HG03520 (cell line): ENCODE measurements around the gene ADCY7.
A peak's percentile ranks its signal among the peaks of the same experiment; 100 is the strongest.
"Not testable (repeated sequence)": the region's sequence is repeated elsewhere in the genome, so short reads cannot be mapped to it uniquely, and the experiment has no call there.

Experiments used
- ATAC-seq: cut with Tn5 transposase; IDR thresholded peaks from one replicate; pipeline ENCODE4 v1.9.1; 2021; ENCODE audit warnings: mild to moderate bottlenecking, moderate library complexity; ENCODE audit not compliant: unreplicated experiment

Gene ADCY7

DNA sequence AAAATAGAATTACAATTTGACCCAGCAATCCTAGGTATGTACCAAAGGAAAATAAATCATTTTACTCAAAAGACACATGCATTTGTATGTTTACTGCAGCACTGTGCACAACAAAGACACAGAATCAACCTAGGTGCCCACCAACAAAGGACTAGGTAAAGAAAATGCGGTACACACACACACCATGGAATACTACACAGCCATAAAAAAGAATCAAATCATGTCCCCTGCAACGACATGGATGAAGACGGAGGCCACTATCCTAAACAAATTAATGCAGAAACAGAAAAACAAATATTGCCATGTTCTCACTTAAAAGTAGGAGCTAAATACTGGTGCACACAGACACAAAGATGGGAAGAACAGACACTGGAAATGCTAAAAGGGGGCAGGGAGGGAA, 66.2 kb downstream of the ADCY7 start:
- ATAC-seq = no peak

GRCh38 chr16:50334106-50334975, 68.0 kb downstream of the ADCY7 start:
- no peak for ATAC-seq

DNA sequence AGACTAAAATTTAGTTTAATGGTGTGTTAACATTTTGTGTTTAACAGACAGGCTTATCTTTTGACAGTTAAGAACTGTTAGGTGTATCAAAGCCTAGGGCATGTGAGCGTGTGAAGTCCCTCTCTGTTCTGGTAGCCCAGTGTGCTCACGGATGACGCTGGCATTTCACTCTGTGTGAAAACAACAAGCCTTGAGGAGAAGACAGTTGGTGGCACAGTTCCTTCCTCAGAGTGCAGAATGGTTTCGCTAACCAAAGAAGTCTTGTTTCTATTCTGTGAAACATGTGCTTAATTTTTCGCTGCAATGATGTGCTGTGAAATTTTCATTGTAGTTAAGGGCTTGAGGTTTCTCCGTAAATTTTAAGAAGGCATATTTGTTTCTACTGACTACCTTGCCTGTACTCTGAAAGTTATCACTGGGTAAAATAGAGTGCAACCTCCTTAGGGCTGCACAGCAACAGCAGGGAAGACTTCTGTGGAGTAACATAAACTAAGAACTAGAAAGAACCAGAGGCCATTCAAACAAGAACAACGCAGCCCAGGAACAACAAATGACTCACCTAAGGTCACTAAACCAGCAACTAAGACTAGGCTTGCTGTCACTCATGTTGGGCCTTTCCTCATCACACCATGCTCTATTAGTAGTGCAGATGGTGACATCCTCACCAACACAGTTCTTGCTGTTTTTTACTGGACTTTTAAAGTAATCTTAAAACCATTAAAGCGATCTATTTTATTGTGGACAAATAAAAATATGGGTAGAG, 69.0 kb downstream of the ADCY7 start:
- ATAC-seq = peak; percentile 64

DNA sequence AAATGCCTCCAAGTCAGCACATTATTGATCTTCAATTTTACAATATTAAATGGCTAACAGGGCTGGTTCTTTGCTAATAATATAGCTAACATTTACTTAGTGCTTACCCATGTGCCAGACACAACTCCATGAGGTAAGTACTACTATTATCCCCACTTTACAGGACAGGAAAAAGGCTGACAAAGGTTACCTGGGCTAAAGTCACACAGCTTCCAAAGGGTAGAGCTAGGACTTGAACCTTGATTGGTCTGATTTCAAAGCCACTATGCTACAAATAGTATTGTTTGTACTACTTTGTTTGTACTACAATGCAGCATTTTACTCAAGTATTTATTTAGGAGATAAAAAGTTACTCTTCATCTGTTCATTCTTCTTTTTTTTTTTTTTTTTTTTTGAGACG, 70.5 kb downstream of the ADCY7 start:
- ATAC-seq = no peak

- ATAC-seq = no peak
Observed at GRCh38 chr16:50338371-50339231, 72.2 kb downstream of the ADCY7 start.

DNA sequence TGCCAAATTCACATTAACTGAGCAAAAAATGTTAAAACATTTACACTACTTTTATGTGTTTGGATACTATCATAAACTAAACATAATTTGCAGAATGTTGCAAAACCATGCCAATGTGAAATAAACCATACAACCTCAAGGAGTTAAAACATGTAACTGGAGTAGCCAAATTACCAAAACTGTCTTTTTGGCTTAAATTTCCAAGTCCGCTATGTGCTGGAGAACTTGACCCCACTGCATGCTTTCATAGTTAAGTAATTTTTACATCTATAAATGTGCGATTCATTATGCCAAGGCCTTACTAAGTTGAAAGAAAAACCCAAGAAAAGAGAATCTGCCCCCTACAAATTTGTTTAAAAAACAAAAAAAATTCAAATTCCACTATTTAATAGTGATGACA, 74.2 kb downstream of the ADCY7 start:
- ATAC-seq = no peak

DNA sequence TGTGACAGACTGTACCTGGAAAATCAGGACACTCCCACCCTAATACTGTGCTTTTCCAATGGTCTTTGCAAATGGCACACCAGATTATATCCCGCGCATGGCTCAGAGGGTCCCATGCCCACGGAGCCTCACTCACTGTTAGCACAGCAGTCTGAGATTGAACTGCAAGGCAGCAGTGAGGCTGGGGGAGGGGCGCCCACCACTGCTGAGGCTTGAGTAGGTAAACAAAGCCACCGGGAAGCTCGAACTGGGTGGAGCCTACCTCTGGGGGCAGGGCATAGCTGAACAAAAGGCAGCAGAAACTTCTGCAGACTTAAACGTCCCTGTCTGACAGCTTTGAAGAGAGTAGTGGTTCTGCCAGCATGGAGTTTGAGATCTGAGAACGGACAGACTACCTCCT, 77.2 kb downstream of the ADCY7 start:
- ATAC-seq = not testable (repeated sequence)

- ATAC-seq = not testable (repeated sequence)
Observed at GRCh38 chr16:50345210-50345609, 78.9 kb downstream of the ADCY7 start.

DNA sequence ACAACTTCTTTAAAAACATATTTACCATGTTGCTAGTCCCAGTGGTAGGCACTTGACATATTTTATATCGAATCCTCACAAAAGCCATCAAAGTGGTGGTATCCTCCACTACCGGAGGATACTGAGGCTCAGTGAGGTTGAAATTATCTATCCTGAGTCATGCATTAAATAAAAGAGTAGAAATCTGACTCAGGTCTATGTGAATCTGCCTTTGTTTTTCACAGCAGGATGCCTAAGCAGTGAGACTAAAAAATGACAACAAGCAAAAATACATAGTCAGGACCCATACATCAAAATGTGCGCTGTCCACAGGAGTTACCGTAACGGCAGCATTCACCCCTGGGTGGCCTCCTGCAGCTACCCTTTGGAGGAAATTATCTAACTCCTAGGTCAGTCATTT, 84.8 kb downstream of the ADCY7 start:
- no peak for ATAC-seq

DNA sequence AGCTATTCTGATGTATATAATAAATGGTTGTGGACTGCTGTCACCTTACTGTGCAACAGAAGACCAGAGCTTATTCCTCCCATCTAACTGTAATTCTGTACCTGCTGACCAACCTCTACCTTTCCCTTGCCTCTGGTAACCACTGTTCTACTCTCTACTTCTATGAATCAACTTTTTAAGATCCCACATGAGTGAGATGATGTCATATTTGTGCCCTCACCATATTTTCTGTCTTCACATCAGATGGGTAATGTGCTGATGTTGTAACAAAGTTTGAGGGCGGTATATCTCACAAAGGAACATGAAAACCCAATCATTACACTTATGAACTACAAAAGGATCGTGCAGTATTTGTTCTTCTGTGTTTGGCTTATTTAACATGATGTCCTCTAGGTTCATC, 85.6 kb downstream of the ADCY7 start:
- ATAC-seq = no peak

DNA sequence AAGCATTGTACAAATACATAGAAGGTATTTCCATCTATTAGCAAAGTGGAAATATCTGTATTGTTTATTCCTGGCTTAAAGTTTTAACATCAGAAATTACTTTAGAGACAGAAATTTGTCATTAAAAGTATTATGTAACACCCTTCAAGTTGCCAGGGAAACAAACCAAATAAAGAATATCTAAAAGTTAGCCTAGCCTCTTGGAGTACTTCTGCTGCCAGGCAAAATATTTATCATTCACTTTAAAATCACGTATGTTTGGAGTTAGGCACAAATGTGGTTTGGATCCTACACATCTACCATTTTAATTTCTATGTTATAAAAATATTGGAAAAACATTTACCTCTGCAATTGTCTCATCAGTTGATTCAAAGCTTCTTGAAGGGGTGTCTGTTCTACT, 87.7 kb downstream of the ADCY7 start:
- no peak for ATAC-seq

DNA sequence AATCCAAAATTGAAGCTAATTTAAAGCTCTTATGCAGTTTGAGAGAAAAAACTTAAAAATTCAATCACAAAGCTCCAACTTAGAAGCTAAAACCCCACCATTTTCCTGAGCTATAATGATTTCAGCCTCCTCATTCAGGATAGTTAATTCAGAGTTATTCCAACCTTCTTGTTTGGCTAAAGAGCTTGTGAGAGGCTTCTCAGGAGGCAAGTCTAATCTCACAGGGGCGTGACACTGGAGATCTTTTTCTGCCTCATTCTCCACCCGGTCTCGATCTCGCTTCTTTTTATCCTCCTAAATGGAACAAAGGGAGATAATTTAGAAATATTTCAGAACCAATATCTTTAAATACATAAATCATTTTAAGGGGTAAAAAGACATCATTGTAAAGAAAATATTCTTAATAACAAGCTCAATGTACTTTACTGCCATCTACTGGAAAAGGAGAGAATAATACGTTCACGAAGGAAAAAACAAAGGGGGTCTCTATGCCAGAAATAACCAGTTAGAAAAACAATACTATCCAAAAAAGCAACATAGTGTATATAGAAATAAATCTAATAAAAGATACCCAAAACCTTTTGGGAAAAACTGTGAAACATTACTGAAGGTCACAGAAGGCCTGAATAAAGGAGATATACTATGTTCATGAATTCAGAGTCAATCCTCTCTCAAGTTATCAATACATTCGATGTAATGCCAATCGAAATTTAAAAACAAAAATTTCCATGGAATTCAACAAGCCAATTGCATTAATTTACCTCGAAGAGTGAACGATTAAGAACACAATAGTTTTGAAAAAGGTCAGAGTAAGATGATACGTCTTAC, 88.5 kb downstream of the ADCY7 start:
- ATAC-seq = no peak

DNA sequence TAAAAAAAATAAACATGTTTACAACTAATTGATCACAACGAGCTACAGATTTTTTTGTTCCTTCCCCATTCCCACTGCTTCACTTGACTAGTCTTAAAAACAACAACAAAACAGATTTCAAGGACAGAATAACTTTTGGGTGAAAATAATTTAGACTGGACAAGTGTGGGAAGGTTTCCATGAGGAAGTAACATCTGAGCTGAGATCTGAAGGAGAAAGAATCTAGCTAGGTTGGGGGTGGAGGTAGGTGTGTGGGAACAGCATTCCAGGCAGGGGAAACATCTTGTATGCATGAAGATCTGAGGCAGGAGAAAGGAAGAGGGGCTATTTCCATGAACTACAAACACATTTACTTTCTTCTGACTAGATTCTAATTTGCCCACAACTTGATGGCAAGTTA, 93.3 kb downstream of the ADCY7 start:
- no peak for ATAC-seq

GRCh38 chr16:50360033-50360778, 93.9 kb downstream of the ADCY7 start:
- ATAC-seq = no peak

DNA sequence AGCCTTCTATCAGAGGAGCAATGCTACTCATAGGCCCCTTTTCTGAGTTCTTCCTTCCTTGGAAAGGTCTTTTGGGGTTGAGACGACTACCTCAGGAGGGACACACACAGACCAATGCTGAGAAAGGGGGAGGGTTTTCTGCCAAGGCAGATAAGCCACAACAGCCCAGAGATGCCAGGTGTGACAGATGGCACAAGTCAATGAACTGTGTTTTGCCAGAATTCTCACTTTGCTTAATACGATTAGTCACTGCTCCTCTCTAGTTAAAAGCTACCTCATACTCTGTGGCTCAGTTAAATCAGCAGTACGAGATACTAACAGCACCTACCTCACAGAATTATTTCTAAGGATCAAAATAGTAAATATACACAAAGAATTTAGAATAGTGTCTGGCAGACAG, 94.4 kb downstream of the ADCY7 start:
- no peak for ATAC-seq

- ATAC-seq = no peak
Observed at GRCh38 chr16:50363656-50364055, 97.3 kb downstream of the ADCY7 start.

GRCh38 chr16:50365791-50366575, 99.6 kb downstream of the ADCY7 start:
- no peak for ATAC-seq
